K562 (cell line): ENCODE results near the gene GMIP. TPM values are rescaled to one million over a fixed set of nuclear protein-coding genes. Genes with fewer than 3 reads are reported as not detected.

Experiments used
- ARID1B ChIP-seq: fragments of 450-650 bp; IDR thresholded peaks from 2 replicates; pipeline ENCODE4 v1.6.1; 2016; ENCODE audit warnings: antibody characterized with exemption, mild to moderate bottlenecking, inconsistent platforms
- ARID2 ChIP-seq: fragments of 450-650 bp; IDR thresholded peaks from 2 replicates; pipeline ENCODE4 v1.6.1; 2017; ENCODE audit warnings: antibody characterized with exemption, mild to moderate bottlenecking
- ATF1 ChIP-seq, 2 experiments: fragments of 450-650 bp in 1 of 2; IDR thresholded peaks; 2 replicates each; pipeline ENCODE4 v1.6.1; 2016; ENCODE audit warnings: missing compliant biosample characterization in 1 of 2, missing genetic modification characterization in 1 of 2
- CREB1 ChIP-seq, 2 experiments: sonication (generic) in 1 of 2; formaldehyde crosslinking in 1 of 2; IDR thresholded peaks; 2 replicates each; pipeline versions ENCODE4 v1.6.1 to v1.8.0; 2012 to 2022; ENCODE audit warnings: inconsistent platforms in 1 of 2, mild to moderate bottlenecking in 1 of 2, missing genetic modification reagents in 1 of 2, moderate library complexity in 1 of 2
- EHMT2 ChIP-seq: fragments of 450-650 bp; IDR thresholded peaks from 2 replicates; pipeline ENCODE4 v1.6.1; 2018; ENCODE audit warnings: antibody characterized with exemption
- ELF2 ChIP-seq: fragments of 250-450 bp; sonication (Bioruptor Pico); IDR thresholded peaks from 2 replicates; pipeline ENCODE4 v1.5.0; 2021; ENCODE audit warnings: mild to moderate bottlenecking
- GATA2 ChIP-seq: sonication (generic); formaldehyde crosslinking; IDR thresholded peaks from 2 replicates; pipeline ENCODE4 v1.4.0; 2020; ENCODE audit warnings: mild to moderate bottlenecking, missing genetic modification reagents
- HSF4 ChIP-seq: fragments of 250-450 bp; sonication (Bioruptor Pico); IDR thresholded peaks from 2 replicates; pipeline ENCODE4 v2.1.2; 2022; ENCODE audit warnings: mild to moderate bottlenecking, moderate library complexity, borderline replicate concordance
- ILK ChIP-seq: fragments of 450-650 bp; IDR thresholded peaks from 2 replicates; pipeline ENCODE4 v1.6.1; 2016; ENCODE audit warnings: missing genetic modification characterization, low read depth, mild to moderate bottlenecking, missing compliant biosample characterization, moderate library complexity, borderline replicate concordance
- MAFF ChIP-seq: IDR thresholded peaks from 2 replicates; pipeline ENCODE4 v1.6.1; 2012; ENCODE audit warnings: low read length, improper control_type of control experiment
- MAZ ChIP-seq, 2 experiments: fragments of 450-650 bp in 1 of 2; sonication (generic) in 1 of 2; formaldehyde crosslinking; IDR thresholded peaks in 1 of 2; conservative IDR thresholded peaks in 1 of 2; 2 replicates each; pipeline versions ENCODE4 v1.4.0 to v1.5.0; 2020; ENCODE audit warnings: mild to moderate bottlenecking in 1 of 2, missing genetic modification reagents in 1 of 2
- MYC ChIP-seq, 2 experiments: fragments of 250-450 bp in 1 of 2; sonication (Bioruptor Pico) in 1 of 2; IDR thresholded peaks; 2 replicates each; pipeline versions ENCODE4 v1.5.1 to v1.6.1; 2012 to 2021; ENCODE audit warnings: low read depth in 2 of 2, borderline replicate concordance in 1 of 2, improper control_type of control experiment in 1 of 2, low read length in 1 of 2, mild to moderate bottlenecking in 1 of 2, moderate library complexity in 1 of 2
- NRF1 ChIP-seq, 2 experiments: fragments of 450-650 bp; IDR thresholded peaks in 1 of 2; conservative IDR thresholded peaks in 1 of 2; 2 replicates each; pipeline ENCODE4 v1.6.1; 2014; ENCODE audit warnings: mild to moderate bottlenecking in 2 of 2
- PHF20 ChIP-seq: fragments of 450-650 bp; IDR thresholded peaks from 2 replicates; pipeline ENCODE4 v1.6.1; 2018; ENCODE audit not compliant: partially characterized antibody
- PHF21A ChIP-seq: fragments of 450-650 bp; IDR thresholded peaks from 2 replicates; pipeline ENCODE4 v1.6.1; 2017; ENCODE audit warnings: low read depth, borderline replicate concordance
- PHF8 ChIP-seq: fragments of 200-600 bp; sonication (generic); IDR thresholded peaks from 2 replicates; pipeline ENCODE4 v1.6.1; 2012; ENCODE audit warnings: mixed run types, mild to moderate bottlenecking, inconsistent platforms, low read length, moderate library complexity, borderline replicate concordance
- POLR2A ChIP-seq: fragments of 450-650 bp; conservative IDR thresholded peaks from 2 replicates; pipeline ENCODE4 v1.6.1; 2016
- U2AF2 ChIP-seq: fragments of 200-400 bp; formaldehyde crosslinking; optimal IDR thresholded peaks from 2 replicates; pipeline ENCODE3; 2017; ENCODE audit warnings: low read depth, mild to moderate bottlenecking, low read length
- ZNF140 ChIP-seq: fragments of 250-450 bp; sonication (Bioruptor Pico); IDR thresholded peaks from 2 replicates; pipeline ENCODE4 v1.8.0; 2021; ENCODE audit warnings: moderate library complexity, mild to moderate bottlenecking, inconsistent platforms
- ZNF76 ChIP-seq: fragments of 250-450 bp; sonication (Bioruptor Pico); IDR thresholded peaks from 2 replicates; pipeline ENCODE4 v1.4.0; 2020; ENCODE audit warnings: mild to moderate bottlenecking, moderate library complexity, borderline replicate concordance
- ZNF79 ChIP-seq: fragments of 250-450 bp; sonication (Bioruptor Pico); IDR thresholded peaks from 2 replicates; pipeline ENCODE4 v1.4.0; 2020; ENCODE audit warnings: low read depth, mild to moderate bottlenecking, moderate library complexity
- polyA plus RNA-seq, 8 experiments: library from polyadenylated mRNA; depleted of rRNA in 4 of 8; stranded (reverse) in 5 of 8; unstranded in 3 of 8; fragments of >200 nt; fragmentation: Nextera tagmentation in 2 of 8; fragmentation: Illumina TruSeq in 1 of 8; extraction: Ambion mirVana in 2 of 8; extraction: Trizol in 1 of 8; gene quantifications; 2 replicates each; pipeline versions ENCODE4 v1.2.1 to v1.2.3, GENCODE V29; 2011 to 2014; ENCODE audit warnings: inconsistent platforms in 1 of 8, missing spikeins in 1 of 8
- total RNA-seq, 7 experiments: library from RNA; depleted of rRNA in 6 of 7; stranded (reverse); fragments of >200 nt in 6 of 7; fragmentation: Illumina TruSeq in 2 of 7; extraction: Trizol in 2 of 7; gene quantifications; 2 replicates each; pipeline versions ENCODE4 v1.2.1 to v1.2.3, GENCODE V29; 2011 to 2021; ENCODE audit warnings: low replicate concordance in 1 of 7
- TF ChIP-seq, protein P1 (sequence below): fragments of 250-450 bp; sonication (Bioruptor Pico); IDR thresholded peaks from 2 replicates; pipeline ENCODE4 v1.9.0; 2021; ENCODE audit warnings: mild to moderate bottlenecking
- TF ChIP-seq, protein P2 (sequence below): sonication (generic); formaldehyde crosslinking; IDR thresholded peaks from 2 replicates; pipeline ENCODE4 v1.8.0; 2022; ENCODE audit warnings: mild to moderate bottlenecking, missing genetic modification reagents
- TF ChIP-seq, protein P3 (sequence below): fragments of 250-450 bp; sonication (Bioruptor Pico); IDR thresholded peaks from 2 replicates; pipeline ENCODE4 v1.5.0; 2020; ENCODE audit warnings: mild to moderate bottlenecking

The GMIP gene
- total and polyA plus RNA-seq, 9 of the 15 experiments (the other 6 are each of a cell fraction or from before 2014, with no cell fraction given), result 0.14 to 15.8 (median 3.2) TPM

DNA sequence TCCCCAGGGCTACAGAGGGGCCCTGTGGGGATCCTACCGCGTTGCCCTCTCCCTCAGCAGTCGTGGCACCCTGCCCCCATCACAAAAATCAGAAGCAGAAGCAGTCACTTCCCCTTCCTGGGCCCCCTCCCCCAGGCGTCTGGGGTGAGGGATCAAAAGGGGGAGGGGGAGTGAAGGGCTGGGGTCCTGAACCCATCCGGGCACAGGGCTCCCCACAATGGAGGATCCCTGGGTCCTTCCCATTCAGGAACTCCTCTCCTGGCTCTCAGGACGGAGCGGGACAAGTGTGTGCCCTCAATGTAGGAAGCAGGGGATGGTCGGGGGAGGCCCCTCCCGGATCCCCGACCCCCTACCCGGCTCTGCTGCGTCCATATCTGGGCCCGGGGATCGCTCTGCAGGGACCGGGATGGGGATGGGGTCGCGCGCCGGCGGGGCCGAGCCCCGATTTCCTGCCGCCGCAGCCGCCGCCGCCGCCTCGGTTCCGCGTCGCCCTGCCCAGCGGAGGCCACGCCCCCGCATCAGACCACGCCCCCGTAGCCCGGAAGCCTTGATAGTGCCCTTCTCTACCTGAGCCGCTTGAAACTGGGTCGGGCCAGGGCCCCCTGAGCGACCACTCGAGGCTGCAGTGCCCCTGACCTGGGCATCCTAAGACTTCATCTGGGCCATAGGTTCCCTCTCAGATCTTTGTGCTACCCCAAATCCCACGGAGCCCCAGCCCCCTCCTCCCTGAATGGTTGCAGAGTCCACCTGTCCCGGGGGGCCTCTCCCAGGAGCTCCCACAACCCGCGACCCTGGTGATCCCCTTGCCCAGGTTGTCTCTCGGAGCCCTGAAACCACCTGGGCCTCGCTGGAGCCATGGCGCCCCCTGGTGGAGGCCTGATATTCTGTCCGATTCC is at the start of gene GMIP (continued):
- TF ChIP-seq MAZ (CRISPR knock-in tag; conservative IDR thresholded peaks at IDR 0.05 in 1 of 2, IDR thresholded peaks at IDR 0.05 in 1 of 2) (0 out of 4 replicates have a peak, but pooled peaks of 1 of the 2 experiments have one; percentile 47), POLR2A (peak; percentile 61), MAFF (no peak), CREB1 (IDR thresholded peaks at IDR 0.05) (no peak), CREB1 (CRISPR knock-in tag; IDR thresholded peaks at IDR 0.05) (no peak), HSF4 (CRISPR knock-in tag) (no peak), MYC (IDR thresholded peaks at IDR 0.05; ENCODE audit: low read depth, low read length) (no peak; the same call in 1 of the 2 replicates), MYC (CRISPR knock-in tag; IDR thresholded peaks at IDR 0.05; ENCODE audit: borderline replicate concordance, low read depth) (no peak), ARID2 (0 out of 2 replicates have a peak, but pooled peaks have one; percentile 46), ILK (tag) (no peak), ZNF76 (CRISPR knock-in tag) (no peak), U2AF2 (no peak), ATF1 (CRISPR knock-in tag; IDR thresholded peaks at IDR 0.05) (no peak), ATF1 (tag; IDR thresholded peaks at IDR 0.05) (peak; percentile 40; the same call in 1 of the 2 replicates), GATA2 (CRISPR knock-in tag) (no peak), PHF21A (no peak), PHF20 (peak; percentile 18), ARID1B (peak; percentile 34; the same call in 1 of the 2 replicates), EHMT2 (no peak), ZNF140 (CRISPR knock-in tag) (no peak), ELF2 (CRISPR knock-in tag) (0 out of 2 replicates have a peak, but pooled peaks have one; percentile 65), ZNF79 (CRISPR knock-in tag) (no peak), PHF8 (peak; percentile 81; the same call in 1 of the 2 replicates), NRF1 (conservative IDR thresholded peaks at IDR 0.05 in 1 of 2, IDR thresholded peaks at IDR 0.05 in 1 of 2) (peak; percentile 33 to 36; a peak in 2 of 4 replicates)
- TF ChIP-seq, protein P1, sequence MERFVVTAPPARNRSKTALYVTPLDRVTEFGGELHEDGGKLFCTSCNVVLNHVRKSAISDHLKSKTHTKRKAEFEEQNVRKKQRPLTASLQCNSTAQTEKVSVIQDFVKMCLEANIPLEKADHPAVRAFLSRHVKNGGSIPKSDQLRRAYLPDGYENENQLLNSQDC (CRISPR knock-in tag), result peak; percentile 68; the same call in 1 of the 2 replicates
- TF ChIP-seq, protein P2, sequence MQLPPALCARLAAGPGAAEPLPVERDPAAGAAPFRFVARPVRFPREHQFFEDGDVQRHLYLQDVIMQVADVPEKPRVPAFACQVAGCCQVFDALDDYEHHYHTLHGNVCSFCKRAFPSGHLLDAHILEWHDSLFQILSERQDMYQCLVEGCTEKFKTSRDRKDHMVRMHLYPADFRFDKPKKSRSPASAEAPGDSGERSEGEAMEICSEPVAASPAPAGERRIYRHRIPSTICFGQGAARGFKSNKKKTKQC (CRISPR knock-in tag), result 0 out of 2 replicates have a peak, but pooled peaks have one; percentile 16
- TF ChIP-seq, protein P3, sequence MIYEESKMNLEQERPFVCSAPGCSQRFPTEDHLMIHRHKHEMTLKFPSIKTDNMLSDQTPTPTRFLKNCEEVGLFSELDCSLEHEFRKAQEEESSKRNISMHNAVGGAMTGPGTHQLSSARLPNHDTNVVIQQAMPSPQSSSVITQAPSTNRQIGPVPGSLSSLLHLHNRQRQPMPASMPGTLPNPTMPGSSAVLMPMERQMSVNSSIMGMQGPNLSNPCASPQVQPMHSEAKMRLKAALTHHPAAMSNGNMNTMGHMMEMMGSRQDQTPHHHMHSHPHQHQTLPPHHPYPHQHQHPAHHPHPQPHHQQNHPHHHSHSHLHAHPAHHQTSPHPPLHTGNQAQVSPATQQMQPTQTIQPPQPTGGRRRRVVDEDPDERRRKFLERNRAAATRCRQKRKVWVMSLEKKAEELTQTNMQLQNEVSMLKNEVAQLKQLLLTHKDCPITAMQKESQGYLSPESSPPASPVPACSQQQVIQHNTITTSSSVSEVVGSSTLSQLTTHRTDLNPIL (CRISPR knock-in tag), result 0 out of 2 replicates have a peak, but pooled peaks have one; percentile 46
